Coronary artery (tissue), 2 donors: ENCODE results near the gene RGS3.

ENCODE experiments used
- DNase-seq: peaks from one replicate; pipeline ENCODE4 v3.0.0-alpha.2; 2017; ENCODE audit warnings: low spot score
- H3K27ac ChIP-seq, 2 donors: fragments of 200-600 bp; sonication (generic); one replicate each; pipeline ENCODE4 v1.5.1; 2016 to 2019
- H3K4me3 ChIP-seq: fragments of 200-600 bp; sonication (generic); 2 replicates; pipeline ENCODE4 v1.5.1; 2016; ENCODE audit warnings: mild to moderate bottlenecking, moderate library complexity
- TF ChIP-seq, protein P1 (sequence below): fragments of 200-600 bp; sonication (generic); IDR thresholded peaks from one replicate; pipeline ENCODE4 v1.5.1; 2019; ENCODE audit warnings: antibody characterized with exemption

The RGS3 gene

GRCh38 chr9:113465599-113466140 is 2.1 kb downstream of the RGS3 start:
- Histone ChIP-seq H3K27ac (peak overlapping the region; percentile 73 to 74), H3K4me3 (no peak overlapping the region)
- DNase-seq = peak; percentile 64
- TF ChIP-seq, protein P1, sequence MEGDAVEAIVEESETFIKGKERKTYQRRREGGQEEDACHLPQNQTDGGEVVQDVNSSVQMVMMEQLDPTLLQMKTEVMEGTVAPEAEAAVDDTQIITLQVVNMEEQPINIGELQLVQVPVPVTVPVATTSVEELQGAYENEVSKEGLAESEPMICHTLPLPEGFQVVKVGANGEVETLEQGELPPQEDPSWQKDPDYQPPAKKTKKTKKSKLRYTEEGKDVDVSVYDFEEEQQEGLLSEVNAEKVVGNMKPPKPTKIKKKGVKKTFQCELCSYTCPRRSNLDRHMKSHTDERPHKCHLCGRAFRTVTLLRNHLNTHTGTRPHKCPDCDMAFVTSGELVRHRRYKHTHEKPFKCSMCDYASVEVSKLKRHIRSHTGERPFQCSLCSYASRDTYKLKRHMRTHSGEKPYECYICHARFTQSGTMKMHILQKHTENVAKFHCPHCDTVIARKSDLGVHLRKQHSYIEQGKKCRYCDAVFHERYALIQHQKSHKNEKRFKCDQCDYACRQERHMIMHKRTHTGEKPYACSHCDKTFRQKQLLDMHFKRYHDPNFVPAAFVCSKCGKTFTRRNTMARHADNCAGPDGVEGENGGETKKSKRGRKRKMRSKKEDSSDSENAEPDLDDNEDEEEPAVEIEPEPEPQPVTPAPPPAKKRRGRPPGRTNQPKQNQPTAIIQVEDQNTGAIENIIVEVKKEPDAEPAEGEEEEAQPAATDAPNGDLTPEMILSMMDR = no peak

GRCh38 chr9:113467183-113467582 is 3.7 kb downstream of the RGS3 start:
- no peak overlapping the region for H3K4me3 ChIP-seq
- DNase-seq = no peak
- no peak overlapping the region for H3K27ac ChIP-seq
- TF ChIP-seq, protein P1 = no peak

GRCh38 chr9:113468716-113469448 is 5.4 kb downstream of the RGS3 start:
- Histone ChIP-seq H3K4me3 (no peak overlapping the region), H3K27ac (peak overlapping the region; percentile 47 to 53)
- TF ChIP-seq, protein P1 = no peak
- peak; percentile 69 for DNase-seq

DNA sequence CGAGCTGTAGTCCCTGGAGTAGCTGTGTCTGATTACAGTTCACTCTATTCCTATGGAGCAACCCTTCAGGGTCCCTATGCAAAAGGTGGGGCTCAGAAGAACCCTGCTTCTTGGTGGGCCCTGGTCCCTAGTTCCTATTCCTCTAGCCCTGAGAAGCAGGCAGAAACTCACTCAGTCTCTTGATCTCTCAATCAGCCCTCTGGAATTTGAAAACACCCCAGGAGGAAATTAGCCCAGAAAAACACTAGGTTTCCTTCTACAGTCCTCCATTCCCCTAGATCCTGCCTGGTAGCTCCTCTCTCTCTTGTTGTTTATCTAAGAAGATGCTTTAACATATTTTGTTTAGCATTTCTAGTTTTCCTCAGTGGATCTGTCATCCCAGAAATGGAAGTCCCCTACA is 7.6 kb downstream of the RGS3 start:
- peak; percentile 4 for DNase-seq
- Histone ChIP-seq H3K4me3 (no peak overlapping the region), H3K27ac (peak overlapping the region in 1 of 2 donors; percentile 21)
- TF ChIP-seq, protein P1 = no peak

DNA sequence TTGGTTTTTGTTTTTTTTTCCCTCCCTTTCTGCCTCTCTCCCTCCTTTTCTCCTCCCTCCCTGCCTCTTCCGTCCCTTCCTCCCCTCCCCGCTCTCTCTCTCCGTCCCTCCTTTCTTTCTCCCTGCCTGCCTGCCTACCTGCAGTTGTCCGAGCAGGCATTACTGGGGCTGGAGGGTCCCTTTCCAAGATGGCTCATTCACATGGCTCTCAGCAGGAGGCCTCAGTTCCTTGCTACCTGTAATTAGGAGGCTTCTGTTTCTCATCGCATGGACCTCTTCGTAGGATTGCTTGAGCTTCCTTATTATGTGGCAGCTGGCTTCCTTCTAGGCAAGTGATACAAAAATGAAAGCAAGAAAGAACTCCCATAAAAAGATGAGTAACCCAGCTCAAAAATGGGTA is 8.0 kb downstream of the RGS3 start:
- TF ChIP-seq, protein P1 = no peak
- no peak overlapping the region for H3K27ac ChIP-seq
- DNase-seq = peak; percentile 16
- H3K4me3 ChIP-seq = no peak overlapping the region

DNA sequence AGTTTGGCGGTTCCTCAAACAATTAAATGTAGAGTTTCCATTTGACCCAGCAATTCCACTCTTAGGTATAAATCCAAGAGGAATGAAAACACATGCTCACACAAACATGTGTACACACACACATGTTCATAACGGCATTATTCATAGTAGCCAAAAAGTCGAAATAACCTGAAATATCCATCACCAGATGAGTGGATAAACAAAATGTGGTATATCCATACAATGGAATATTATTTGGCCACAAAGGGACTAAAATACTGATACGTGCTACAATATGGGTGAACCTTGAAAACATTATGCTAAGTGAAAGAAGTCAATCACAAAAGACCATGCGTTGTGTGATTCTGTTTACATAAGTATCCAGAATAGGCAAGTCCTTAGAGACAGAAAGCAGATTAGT is 8.7 kb downstream of the RGS3 start:
- no peak for DNase-seq
- no peak overlapping the region for H3K27ac ChIP-seq
- no peak overlapping the region for H3K4me3 ChIP-seq
- TF ChIP-seq, protein P1 = no peak

GRCh38 chr9:113474360-113475028 is 11.0 kb downstream of the RGS3 start:
- no peak overlapping the region for H3K4me3 ChIP-seq
- DNase-seq = peak; percentile 54
- no peak overlapping the region for H3K27ac ChIP-seq
- TF ChIP-seq, protein P1 = no peak
